NCI-H82 treated with DMSO at 0.1 percent for 48 hours (cell line): ENCODE measurements around the gene TMEM233.
A peak's percentile ranks its signal among the peaks of the same experiment; 100 is the strongest.
"Not testable (repeated sequence)": the region's sequence is repeated elsewhere in the genome, so short reads cannot be mapped to it uniquely, and the experiment has no call there.

Source experiments
- DNase-seq: peaks from one replicate; lab custom pipeline; 2025; ENCODE audit not compliant: unreplicated experiment; lab: John Stamatoyannopoulos, UW

The TMEM233 gene

GRCh38 chr12:119657001-119657400 lies 63.4 kb downstream of the TMEM233 start:
- DNase-seq = not testable (repeated sequence)

GRCh38 chr12:119658166-119658565 lies 64.6 kb downstream of the TMEM233 start:
- DNase-seq = not testable (repeated sequence)

GRCh38 chr12:119659289-119659897 lies 65.8 kb downstream of the TMEM233 start:
- DNase-seq = no peak

- no peak for DNase-seq
These were observed 66.5 kb downstream of the TMEM233 start for GRCh38 chr12:119660076-119660475.

- DNase-seq = no peak
These were observed 68.3 kb downstream of the TMEM233 start for GRCh38 chr12:119661882-119662281.

- DNase-seq = no peak
These were observed 71.1 kb downstream of the TMEM233 start for GRCh38 chr12:119664642-119665041.

GRCh38 chr12:119665164-119665929 lies 71.8 kb downstream of the TMEM233 start:
- DNase-seq = no peak

GRCh38 chr12:119666226-119666795 lies 72.7 kb downstream of the TMEM233 start:
- DNase-seq = no peak

GRCh38 chr12:119666900-119667576 lies 73.5 kb downstream of the TMEM233 start:
- DNase-seq = no peak

GRCh38 chr12:119667577-119668323 lies 74.2 kb downstream of the TMEM233 start, which contains the start of gene PRKAB1:
Gene PRKAB1, plus strand, starts transcription at chr12:119668133. Its CDS starts 112 bp downstream, at chr12:119668245.
- peak; percentile 86 for DNase-seq

GRCh38 chr12:119668324-119668841 lies 74.8 kb downstream of the TMEM233 start:
- DNase-seq = no peak

- DNase-seq = no peak
These were observed 76.3 kb downstream of the TMEM233 start for GRCh38 chr12:119669744-119670472.

GRCh38 chr12:119671070-119671469 lies 77.5 kb downstream of the TMEM233 start:
- DNase-seq = no peak

- no peak for DNase-seq
These were observed 78.6 kb downstream of the TMEM233 start for GRCh38 chr12:119672194-119672593.

- no peak for DNase-seq
These were observed 80.1 kb downstream of the TMEM233 start for GRCh38 chr12:119673634-119674033.

GRCh38 chr12:119674560-119674959 lies 81.0 kb downstream of the TMEM233 start:
- DNase-seq = no peak

- DNase-seq = no peak
These were observed 82.4 kb downstream of the TMEM233 start for GRCh38 chr12:119676022-119676421.

- DNase-seq = no peak
These were observed 83.0 kb downstream of the TMEM233 start for GRCh38 chr12:119676573-119676972.

- no peak for DNase-seq
These were observed 84.9 kb downstream of the TMEM233 start for GRCh38 chr12:119678459-119678858.

- DNase-seq = no peak
These were observed 85.5 kb downstream of the TMEM233 start for GRCh38 chr12:119679081-119679480.
